Ishikawa (cell line): ENCODE measurements around the gene TASP1.

Experiments
- EP300 ChIP-seq: IDR thresholded peaks from 2 replicates; pipeline ENCODE4 v1.6.1; 2012; ENCODE audit warnings: borderline replicate concordance
- REST ChIP-seq: IDR thresholded peaks from 2 replicates; pipeline ENCODE4 v1.6.1; 2012; ENCODE audit warnings: low read depth, mild to moderate bottlenecking
- TEAD4 ChIP-seq: IDR thresholded peaks from 2 replicates; pipeline ENCODE4 v1.6.1; 2012
- USF1 ChIP-seq: IDR thresholded peaks from 2 replicates; pipeline ENCODE4 v1.6.1; 2012

GRCh38 chr20:13356591-13356990 is 282.1 kb downstream of the TASP1 start:
- TF ChIP-seq TEAD4 (no peak), EP300 (no peak), REST (no peak), USF1 (no peak)
